ENCODE results near the gene MRPL24. TPM values are rescaled to one million over a fixed set of nuclear protein-coding genes. Genes with fewer than 3 reads are reported as not detected.

Gene MRPL24
- total and polyA plus RNA-seq, 2 of the 13 experiments (the other 11 are each of a cell fraction or from before 2014, with no cell fraction given), result 38.1 to 42.9 TPM

- H2AFZ ChIP-seq (ENCODE audit: low read length), result no peak overlapping the region
- H3K9me3 ChIP-seq (ENCODE audit: low read length), result no peaks in the 10 kb centered on the region
- FAIRE-seq (no peak), DNase-seq (ENCODE audit: low spot score) (no peak), ATAC-seq (peak; percentile 18; the same call in 1 of the 3 replicates)
- CTCF ChIA-PET (ENCODE audit: low intra/inter-chr PET ratio, low total read pairs), result no interaction called here
- 27% methylated on average over 8 of the region's 8 CpGs for WGBS (ENCODE audit: low lambda C conversion rate)
- H3K4me3 ChIP-seq (replicated peaks in 1 of 3; ENCODE audit: insufficient read depth in 1 of 3, low read depth in 2 of 3, low read length in 3 of 3), result no peak overlapping the region
- H3K79me2 ChIP-seq (ENCODE audit: insufficient read depth, low read length), result no peaks in the 10 kb centered on the region
- intact Hi-C loops (cut with micrococcal nuclease; ENCODE audit: unreplicated experiment), result no loop called here
- in situ Hi-C loops (cut with HindIII; ENCODE audit: extremely low pct_ligation_motif_present, low pct_unique_long_range_greater_than_20kb), result loop anchor here (10.0 kb wide), 2 partner anchors 167 to 227 kb away; partner anchors contain the start of genes LRRC71 and NTRK1
- no peaks in the 10 kb centered on the region for H4K20me1 ChIP-seq (ENCODE audit: insufficient read depth, low read length)
- POLR2A ChIA-PET, result no interaction called here
- H3K9ac ChIP-seq (ENCODE audit: insufficient read depth, low read depth, low read length), result no peak overlapping the region
- H3K4me2 ChIP-seq (ENCODE audit: low read depth, low read length), result no peak overlapping the region
- H3K27me3 ChIP-seq (ENCODE audit: control insufficient read depth in 1 of 2, insufficient read depth in 2 of 2, low read length in 2 of 2), result peaks cover 1 to 45% of the 10 kb centered on the region in 2 experiments; a peak in 4 of 5 replicates
- H3K36me3 ChIP-seq (replicated peaks in 1 of 2; ENCODE audit: control insufficient read depth in 1 of 2, insufficient read depth in 2 of 2, low read length in 2 of 2), result no peaks in the 10 kb centered on the region
- peaks cover 25% of the 10 kb centered on the region for H3K4me1 ChIP-seq (ENCODE audit: insufficient read depth, low read length)
- no peak overlapping the region for H3K27ac ChIP-seq (ENCODE audit: extremely low read length, insufficient read depth, low read length)
- no TSS peak for BruUV-seq (replicated peaks)
- TF ChIP-seq RBM22 (optimal IDR thresholded peaks at IDR 0.05; ENCODE audit: low read length) (no peak), POGK (CRISPR knock-in tag; conservative IDR thresholded peaks at IDR 0.05) (no peak), MLXIP (CRISPR knock-in tag; IDR thresholded peaks at IDR 0.05; ENCODE audit: borderline replicate concordance) (no peak), PTBP1 (IDR thresholded peaks at IDR 0.05; ENCODE audit: low read depth, low read length, poor library complexity, severe bottlenecking) (no peak), NR2F6 (IDR thresholded peaks at IDR 0.05) (no peak), NR2F6 (CRISPR knock-in tag; IDR thresholded peaks at IDR 0.05) (no peak), ZBTB25 (CRISPR knock-in tag; IDR thresholded peaks at IDR 0.05) (no peak), ZNF550 (CRISPR knock-in tag; IDR thresholded peaks at IDR 0.05; ENCODE audit: borderline replicate concordance) (no peak), NFAT5 (CRISPR knock-in tag; IDR thresholded peaks at IDR 0.05) (no peak), ZNF556 (CRISPR knock-in tag; IDR thresholded peaks at IDR 0.05; ENCODE audit: borderline replicate concordance) (no peak), RBAK (CRISPR knock-in tag; IDR thresholded peaks at IDR 0.05) (no peak)
- TF ChIP-seq, protein P1, sequence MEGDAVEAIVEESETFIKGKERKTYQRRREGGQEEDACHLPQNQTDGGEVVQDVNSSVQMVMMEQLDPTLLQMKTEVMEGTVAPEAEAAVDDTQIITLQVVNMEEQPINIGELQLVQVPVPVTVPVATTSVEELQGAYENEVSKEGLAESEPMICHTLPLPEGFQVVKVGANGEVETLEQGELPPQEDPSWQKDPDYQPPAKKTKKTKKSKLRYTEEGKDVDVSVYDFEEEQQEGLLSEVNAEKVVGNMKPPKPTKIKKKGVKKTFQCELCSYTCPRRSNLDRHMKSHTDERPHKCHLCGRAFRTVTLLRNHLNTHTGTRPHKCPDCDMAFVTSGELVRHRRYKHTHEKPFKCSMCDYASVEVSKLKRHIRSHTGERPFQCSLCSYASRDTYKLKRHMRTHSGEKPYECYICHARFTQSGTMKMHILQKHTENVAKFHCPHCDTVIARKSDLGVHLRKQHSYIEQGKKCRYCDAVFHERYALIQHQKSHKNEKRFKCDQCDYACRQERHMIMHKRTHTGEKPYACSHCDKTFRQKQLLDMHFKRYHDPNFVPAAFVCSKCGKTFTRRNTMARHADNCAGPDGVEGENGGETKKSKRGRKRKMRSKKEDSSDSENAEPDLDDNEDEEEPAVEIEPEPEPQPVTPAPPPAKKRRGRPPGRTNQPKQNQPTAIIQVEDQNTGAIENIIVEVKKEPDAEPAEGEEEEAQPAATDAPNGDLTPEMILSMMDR (CRISPR knock-in tag; IDR thresholded peaks at IDR 0.05), result no peak
Observed at GRCh38 chr1:156697481-156697880, 43.4 kb downstream of the MRPL24 start.

All from HepG2 (cell line).